Stimulated activated CD8-positive, alpha-beta memory T cell treated with anti-CD3 and anti-CD28 coated beads, Interleukin-7, amount 100 ng/mL, for 24 hours (primary cell): Measurements from ENCODE around the gene IFFO2.

Source experiments
- DNase-seq: peaks from one replicate; pipeline ENCODE4 v3.0.0-alpha.2; 2020; ENCODE audit warnings: low read depth

IFFO2 gene

DNA sequence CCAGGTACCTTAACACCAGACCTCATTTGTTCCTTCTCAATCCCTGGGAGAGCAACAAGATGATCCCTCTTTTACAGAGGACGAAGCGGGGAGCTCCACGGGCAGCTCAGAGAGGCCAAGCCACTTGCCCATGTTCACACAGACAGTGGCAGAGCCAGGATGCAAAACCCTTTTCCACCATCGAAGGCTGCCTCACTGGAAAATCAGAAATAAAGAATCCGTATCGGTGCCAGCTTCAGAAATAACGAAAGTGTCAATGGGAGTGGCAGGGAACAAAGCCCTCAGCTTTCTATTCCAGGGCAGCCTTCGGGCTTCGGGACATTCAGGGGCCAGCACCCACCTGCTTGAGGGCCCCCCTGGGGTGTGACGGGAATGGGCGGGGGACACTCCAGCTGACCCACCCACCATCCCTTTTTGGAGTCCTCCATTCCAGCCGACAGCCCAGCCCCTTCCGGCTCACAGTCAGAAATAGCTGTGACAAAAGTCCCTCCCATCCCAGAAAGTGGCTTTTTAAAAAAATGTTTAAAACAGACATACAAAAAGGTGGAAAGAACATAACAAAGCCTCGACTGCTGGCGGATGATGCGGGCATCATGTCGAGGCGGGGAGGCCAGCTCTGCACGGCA lies 6.0 kb downstream of the IFFO2 start:
- DNase-seq = no peak

DNA sequence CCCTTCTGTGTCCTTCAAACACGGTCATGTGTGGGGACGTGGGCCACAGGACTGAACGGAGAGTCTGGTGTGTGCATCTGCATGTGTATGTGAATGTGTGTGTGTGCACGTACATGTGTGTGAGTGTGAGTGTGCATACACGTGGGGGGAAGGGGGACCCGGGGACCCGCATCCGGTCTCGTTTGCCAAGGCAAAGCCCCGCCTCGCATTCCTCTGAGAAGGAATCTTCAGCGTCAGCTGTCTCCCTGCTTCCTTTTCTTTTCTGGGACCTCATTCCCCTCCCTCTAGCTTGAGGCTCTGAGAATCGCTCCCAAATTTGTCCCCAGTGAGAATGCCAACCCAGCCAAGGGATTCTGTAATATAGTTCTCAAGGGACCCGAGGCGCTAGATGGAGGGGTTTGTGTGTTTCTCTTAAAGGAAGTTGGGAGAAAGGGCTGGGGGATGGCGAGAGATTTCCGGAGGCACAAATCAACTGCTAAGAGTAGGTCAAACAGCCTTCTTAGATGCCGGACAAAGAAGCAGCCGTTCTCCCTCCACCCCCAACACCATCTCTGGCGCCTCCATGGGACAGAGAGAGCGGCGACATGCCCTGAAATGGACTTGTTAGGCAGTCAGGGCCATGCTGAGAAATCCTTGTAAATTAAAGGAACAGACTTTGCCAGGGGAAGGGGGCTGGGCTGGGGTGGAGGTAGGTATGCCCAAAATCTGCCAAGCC lies 6.6 kb downstream of the IFFO2 start:
- no peak for DNase-seq

DNA sequence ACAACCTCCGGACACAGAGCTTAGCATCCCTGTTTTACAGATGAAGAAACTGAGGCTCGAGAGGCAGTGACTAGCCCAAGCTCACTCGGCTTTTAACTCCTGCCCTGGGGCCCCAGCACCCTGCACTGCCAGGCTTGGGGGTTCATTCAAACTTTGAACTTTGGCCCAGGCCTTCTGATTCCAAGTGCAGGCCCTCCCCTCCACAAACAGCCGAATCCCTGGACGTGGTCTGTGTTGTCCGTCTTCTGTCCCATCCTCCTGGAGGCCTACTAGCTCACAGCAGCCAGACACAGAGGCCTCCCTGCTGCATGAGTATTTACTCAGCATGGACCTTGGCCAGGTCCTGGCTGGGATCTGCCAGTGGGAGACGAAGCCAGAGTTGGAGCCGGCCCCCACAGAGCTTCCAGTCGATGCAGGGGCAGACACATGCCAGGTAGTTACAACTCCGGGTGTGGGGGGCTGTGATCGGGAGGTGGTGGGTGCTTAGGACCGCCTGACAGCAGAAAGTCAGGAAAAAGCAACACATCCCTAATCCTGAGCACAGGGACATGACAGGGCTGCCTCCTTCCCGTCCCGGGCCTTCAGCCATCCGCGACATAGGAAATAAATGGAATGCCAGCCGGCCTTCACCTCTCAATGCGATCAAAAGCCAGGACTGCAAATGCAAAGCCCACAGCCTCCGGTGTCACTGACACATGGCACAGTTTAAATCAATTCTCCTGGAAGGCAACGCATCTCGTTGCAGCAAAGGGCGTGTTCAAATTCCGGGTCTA lies 7.4 kb downstream of the IFFO2 start:
- DNase-seq = no peak

DNA sequence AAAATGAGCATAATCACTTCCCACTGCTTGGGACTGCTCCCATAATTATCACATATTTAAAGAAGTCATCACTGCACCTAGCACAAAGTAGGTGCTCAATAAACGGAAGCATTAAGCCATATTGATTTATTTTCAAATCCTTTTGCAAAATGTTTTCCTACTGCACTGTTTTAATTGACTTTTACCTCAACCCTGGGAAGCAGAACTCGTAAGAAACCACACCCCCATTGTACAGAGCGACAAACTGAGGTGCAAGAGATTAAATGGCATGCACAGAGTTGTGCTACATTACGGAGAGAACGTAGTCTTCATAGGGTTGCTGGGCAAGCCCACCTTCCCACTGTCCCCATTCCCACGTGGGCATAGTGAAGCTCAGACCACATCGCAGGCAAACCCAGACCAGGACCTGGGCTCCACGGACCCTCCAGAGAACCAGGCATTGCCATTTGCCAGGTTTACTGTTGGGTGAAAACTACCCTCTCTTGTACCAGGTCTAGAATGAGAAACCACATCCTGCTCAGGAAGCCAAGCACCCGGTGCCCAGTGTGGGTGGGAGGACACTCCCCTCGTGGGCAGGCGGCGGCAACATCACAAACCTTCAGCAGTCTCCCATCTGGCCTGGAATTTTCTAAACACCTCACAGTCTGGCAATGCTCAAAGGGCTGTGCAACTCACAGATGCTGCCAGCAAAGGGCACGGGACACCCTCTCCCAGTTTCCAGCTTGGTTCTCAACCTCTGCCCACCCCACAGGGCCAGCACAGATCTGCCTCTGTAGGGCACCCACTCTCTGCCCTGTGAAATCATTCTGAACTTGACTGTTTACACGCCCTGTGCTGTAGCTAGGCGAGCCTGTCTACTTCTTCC lies 8.2 kb downstream of the IFFO2 start:
- no peak for DNase-seq

DNA sequence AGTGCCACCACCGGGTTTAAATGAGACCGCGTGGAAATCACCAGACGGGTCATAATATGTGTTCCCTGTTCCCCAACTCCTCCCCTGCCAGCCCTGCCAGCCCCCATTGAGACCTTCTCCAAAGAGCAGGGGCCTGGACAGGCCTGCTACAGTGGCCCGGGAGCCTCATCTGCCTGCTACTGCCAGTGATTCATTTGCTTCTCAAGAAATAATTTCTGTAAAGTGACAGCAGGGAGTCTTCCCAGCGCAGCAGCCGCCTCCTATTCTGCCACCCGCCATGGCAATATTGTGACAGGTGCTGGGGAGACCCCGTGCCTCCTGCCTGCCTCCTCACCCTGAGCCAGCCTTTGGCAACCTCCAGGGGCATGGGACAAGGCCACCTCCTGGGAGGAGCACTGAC lies 8.9 kb downstream of the IFFO2 start:
- DNase-seq = no peak

DNA sequence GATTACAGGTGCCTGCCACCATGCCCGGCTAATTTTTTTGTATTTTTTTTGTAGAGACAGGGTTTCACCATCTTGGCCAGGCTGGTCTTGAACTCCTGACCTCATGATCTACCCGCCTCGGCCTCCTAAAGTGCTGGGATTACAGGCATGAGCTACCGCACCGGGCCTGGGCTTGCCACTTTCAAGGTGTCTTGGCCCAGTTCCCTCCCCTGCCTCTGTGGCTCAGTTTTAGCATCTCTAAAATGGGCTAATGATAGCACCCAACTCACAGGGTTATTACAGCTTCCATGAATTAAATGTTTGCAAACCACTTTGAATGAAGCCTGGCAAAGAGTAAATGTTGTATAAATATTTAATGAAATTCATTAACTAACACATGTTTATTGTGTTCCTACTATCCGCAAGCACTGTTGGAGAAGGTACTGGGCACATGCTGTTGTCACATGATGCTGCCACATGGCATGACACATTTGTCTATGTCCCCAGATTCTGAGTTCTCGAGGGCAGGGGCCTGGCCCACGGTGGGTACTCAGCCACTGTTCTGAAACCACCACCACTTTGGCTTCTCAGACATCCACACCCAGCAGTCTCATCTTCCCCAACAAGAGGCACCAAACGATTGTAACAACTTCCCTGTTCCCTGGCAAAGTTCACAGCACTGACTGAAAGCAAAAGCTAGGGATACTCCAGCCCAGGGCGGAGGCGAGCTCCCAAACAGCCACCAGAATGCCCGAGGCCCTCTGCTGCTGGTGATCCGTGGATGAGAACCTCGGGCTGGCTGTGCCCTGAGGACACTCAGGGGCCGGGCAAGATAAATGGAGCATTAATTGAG lies 9.7 kb downstream of the IFFO2 start:
- DNase-seq = no peak

DNA sequence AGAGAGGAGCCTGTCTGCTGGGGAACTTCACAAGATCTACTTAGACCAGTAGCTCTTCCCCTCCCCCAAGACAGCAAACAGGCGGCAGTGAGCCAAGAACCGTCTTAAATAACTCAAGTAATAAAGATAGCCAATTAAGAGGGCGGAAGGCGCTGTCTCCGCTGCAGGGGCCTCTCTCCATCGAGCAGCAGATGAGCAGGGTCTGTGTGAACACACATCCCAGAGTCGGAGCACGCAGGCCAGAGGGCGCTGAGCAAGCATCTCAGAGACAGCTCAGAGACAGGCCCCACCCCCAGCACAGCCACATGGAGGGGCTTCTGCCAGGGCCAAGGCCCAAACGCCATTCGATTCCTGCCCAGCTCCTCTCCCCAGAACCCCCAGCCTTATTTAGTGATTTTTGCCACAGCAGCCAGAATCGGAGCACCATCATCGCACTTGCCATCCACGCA lies 11.1 kb downstream of the IFFO2 start:
- DNase-seq = no peak

DNA sequence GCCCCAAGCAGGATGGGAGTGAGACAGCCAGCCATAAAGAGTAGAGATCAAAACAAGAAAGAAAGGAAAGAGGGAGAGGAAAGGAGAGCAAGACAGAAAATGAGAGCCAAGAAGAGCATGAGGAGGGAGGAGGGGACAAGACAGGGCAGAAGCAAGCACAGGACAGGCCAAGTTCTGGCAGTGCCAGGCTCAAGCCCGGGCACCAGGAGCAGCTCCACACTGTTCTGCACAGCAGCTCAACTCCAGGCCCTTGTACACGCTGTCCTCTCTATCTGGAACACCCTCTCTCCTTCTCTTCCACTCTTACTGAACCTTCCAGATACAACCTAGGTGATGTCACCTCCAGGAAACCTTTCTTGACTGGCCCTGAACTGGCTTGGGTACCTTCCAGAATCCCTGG lies 11.7 kb downstream of the IFFO2 start:
- DNase-seq = no peak

DNA sequence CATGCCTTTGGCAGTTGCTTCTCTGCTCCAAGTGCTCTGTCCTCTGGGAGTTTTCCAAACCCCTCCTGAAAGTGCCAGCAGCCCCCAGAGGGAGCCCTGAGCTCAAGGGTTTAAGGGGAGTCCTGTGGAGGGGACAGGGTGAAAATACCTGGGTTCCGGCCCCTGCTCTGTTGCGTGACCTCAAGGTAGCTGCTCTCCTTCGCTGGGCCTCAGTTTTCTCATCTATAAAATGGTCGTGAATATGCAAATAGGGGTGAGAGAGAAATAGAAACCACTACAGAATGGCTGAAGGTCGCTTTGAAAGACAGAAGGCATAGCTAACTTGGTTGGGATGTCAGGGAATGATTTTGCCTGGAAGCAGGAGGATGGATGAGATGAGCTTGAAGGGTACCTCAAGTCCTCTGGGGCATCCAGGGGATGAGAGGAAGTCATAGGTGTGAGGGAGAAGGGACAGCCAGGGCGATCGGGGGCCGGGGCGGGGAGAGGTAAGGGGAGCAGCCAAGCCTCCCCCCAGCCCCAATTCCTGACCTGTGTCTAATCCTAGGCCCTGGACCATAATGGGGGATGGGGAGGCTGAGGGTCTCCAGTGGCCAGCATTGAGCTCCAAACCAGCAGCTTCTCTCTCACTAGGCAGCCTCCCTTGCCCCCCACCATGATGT lies 12.4 kb downstream of the IFFO2 start:
- no peak for DNase-seq

DNA sequence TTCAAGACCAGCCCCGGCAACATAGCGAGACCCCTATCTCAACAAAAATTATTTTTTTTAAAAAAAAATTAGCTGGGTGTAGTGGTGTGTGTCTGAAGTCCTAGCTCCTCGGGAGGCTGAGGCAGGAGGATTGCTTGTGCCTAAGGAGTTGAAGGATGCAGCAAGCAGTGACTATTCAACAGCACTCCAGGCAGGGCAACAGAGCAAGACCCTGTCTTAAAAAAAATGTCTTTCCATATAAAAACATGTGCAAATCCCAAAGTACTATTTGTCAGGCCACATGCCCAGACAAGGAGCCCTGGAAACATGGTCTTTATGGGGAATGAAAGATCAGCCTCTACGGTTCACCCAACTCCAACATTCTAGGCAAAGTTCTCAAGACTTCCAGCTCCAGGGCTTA lies 13.3 kb downstream of the IFFO2 start:
- DNase-seq = no peak

DNA sequence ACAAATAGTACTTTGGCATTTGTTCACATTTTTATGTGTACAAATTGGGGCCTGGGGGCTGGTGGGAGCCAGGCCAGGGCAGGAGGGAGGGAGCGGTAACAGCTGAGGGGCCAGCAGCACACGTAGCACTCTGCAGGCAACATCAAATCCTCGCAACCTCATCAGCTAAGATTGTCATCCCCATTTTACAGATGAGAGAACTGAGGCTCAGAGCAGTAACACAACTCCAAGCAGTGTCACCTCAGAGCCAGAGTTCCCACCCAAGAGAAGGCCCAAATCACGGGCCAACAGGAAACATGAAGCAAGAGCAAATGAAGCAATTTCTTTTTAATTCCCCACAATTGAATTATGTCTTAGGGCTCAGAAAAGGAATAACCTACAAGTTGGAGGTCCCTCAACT lies 14.1 kb downstream of the IFFO2 start:
- no peak for DNase-seq

DNA sequence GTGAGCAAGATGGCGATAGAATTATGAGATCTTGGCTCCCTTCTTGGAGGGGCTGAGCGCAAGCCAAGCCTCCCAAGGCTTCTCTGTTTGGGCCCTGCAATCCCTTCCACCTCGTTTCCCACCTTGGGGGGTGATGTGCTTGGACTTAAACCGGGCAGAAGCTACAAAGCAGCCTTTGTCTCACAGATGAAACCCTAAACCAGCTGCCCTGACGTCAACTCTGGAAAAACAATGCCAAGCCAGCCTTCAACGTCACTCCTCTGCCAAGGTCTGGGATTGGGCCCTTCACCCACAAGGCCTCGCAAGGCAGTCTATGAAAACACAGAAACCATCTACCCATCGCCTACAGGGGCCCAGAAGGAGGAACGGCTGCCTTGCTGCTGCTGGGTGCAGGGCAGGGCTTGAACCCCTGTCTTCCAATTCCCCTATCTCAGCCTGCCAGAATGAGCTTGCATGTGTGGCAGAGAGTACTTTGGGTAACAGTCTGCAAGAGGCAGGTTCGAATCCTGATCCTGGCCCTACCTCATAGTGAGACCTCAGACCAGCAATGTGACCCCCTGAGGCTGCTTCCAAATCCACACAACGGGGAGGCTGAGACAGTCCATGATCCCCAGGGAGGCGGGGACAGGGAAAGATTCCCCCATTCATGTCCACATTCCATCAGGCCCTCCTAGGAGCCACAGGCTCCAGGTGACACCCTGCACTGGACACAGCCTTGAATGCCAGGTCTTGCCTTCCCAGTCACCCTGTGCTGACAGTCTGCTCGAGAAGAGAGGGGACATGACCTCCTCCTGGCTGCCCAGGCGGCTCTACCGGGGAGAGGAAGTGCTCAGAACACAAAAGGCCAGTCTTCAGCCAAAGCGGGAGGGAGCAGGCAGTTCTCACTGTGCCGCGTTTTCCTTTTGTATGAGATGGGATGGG lies 15.0 kb downstream of the IFFO2 start:
- DNase-seq = no peak

DNA sequence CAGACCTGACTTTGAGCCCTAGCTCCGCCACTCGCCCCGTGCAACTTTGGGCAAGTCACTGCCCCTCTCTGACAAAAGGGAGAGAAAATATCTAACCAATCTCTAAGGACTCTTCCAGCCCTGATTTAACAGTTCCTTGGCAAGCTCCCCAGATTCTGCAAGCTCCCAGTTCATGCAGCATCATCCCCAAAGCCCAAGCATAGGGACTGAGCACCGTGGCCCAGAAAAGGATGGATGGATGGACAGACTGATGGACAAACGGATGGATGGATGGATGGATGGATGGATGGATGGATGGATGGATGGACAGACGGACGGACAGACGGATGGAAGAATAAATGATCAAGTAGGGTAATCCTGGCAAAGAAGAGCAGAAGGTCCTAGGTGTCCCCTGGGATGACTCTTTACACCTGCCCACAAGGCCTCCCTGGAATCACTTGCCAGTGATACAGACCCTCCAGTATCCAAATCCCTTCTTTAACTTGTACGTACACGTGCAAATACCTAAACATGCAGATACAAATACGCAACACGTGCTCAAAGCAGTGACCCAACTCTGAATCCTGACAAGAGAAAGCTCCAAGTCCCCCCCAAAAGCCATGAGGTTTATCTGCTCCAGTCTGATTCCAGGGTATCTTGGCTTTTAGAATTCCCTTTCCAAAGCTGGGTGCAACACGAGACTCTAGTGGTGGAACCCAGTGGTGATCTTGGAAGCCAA lies 16.0 kb downstream of the IFFO2 start:
- DNase-seq = no peak

DNA sequence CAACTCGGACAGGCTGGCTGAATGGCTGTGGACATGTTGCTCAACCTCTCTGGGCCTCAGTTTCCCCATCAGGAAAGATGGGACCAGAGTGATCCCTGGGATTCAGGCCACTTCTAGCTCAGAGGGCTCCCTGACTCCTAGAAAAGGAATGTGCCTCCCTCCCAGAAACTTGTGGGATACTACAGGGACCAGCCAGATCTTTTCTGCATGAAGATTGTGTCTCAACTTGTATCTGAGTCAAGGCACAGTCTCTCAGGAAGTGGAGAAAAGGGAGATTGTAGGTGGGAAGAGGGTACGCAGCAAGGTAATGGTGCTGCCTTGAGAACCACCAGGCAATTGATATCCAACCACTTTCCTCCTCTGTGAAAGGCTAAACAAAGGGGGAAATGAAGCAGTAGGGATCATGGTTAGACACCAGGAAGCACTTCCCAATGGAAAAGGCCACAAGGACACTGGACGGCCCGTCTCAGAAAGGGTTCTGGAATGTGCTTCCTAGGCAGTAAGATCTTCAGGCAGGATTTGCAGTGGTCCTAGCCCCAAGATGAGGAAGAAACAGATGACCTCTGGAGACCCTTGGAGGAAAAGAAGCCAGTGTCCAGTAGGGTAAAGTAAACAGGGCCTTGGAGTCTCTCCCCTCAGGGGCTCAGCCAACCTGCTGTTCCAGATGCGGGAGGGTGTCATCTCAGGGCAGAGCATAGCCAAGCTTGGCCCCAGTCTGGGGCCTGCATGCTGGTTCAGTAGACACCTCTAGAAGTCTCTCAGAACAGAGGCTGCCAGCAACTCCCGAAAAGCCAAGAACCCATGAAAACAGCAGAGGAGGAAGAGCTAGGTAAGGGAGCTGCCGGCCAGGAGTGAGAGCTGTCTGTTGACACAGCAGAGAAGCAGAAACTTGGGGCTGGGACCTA lies 16.8 kb downstream of the IFFO2 start:
- DNase-seq = no peak

DNA sequence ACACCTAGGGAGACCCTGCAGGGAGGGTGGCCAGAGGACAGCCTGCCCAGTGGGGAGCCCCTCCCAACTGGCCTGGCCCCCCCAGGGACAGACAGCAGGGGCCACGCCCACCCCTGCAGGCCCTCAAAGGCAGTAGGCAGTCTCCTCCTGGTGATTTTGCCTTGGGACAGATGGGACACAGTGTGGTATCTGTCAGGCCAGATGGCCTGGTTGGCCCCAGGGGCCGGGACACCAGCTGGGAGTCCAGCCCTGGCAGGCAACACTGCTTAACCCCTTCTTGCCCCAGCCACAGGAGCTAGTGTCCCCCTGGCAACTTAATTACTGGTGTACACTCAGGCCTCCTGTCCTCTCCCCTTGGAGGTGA lies 17.8 kb downstream of the IFFO2 start:
- DNase-seq = no peak

DNA sequence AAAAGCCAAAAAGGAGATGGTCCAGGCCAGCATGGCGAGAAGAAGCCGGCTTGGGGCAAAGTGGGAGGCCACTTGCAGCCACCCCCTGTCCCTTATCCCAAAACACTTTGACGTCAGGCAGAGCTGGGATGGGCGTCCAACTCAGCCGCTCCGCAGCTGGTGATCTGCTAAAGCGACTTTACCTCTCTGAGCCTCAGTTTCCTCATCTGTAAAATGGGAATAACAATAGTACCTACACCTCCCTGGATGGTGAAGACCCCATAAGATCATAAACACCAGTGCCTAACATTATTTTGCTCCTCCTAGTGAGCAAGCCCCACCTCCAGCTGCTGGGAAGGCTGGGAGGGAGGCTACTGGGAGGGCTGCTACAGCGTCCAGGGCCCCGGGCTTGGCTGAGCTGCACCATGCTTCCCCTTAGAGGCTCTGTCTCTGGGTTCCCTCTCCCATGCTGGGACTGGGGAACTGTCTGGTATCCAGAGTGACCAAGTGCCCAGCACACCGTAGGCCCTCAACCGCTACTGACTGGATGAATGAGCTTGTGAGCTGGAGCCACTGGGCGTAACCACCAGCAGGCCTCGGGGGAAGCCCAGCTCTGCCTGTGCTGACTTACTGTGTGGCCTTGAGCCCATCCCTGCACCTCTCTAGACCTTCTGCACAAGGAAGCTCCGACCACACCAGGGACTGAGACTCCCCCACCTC lies 18.3 kb downstream of the IFFO2 start:
- DNase-seq = no peak

DNA sequence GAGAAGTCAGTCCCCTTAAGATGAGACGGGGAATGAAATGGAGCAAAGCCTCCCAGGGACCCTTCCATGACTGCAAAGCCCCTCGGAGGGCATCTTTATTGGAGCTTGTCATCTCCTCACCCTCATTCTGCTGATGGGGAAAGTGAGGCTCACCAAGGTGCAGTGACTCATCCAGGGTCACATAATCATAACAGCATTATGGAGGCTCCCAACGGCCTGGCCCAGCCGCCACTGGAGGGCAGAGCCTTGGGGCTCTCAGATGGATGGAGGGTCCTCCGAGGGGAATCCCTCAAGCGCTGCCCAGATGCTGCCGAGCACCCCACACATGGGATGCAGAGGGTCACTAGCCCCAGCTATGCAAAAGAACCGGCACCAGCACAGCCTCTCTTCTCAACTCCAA lies 18.9 kb downstream of the IFFO2 start:
- DNase-seq = no peak
